Neural progenitor cell (in vitro differentiated cells): Measurements from ENCODE around the gene TBC1D7.

Experiments used
- CTCF ChIP-seq: fragments of 200-600 bp; sonication (generic); IDR thresholded peaks from 2 replicates; pipeline ENCODE4 v1.5.1; 2017; ENCODE audit warnings: antibody characterized with exemption, mild to moderate bottlenecking
- EZH2 ChIP-seq: fragments of 200-600 bp; sonication (generic); IDR thresholded peaks from 2 replicates; pipeline ENCODE4 v1.6.1; 2017; ENCODE audit warnings: antibody characterized with exemption, mild to moderate bottlenecking, moderate library complexity
- EZH2phosphoT487 ChIP-seq: fragments of 200-600 bp; sonication (generic); IDR thresholded peaks from 2 replicates; pipeline ENCODE4 v1.6.1; 2017; ENCODE audit warnings: antibody characterized with exemption

GRCh38 chr6:13368079-13368730 is 39.9 kb upstream of the TBC1D7 start:
- no peak for TF ChIP-seq CTCF
- TF ChIP-seq EZH2: no peak
- no peak for TF ChIP-seq EZH2phosphoT487
